HG02798 (cell line): ENCODE results near the gene KRTAP10-7.
"Not testable (repeated sequence)": the region's sequence is repeated elsewhere in the genome, so short reads cannot be mapped to it uniquely, and the experiment has no call there.

Source experiments
- ATAC-seq: cut with Tn5 transposase; IDR thresholded peaks from one replicate; pipeline ENCODE4 v1.9.1; 2021; ENCODE audit warnings: mild to moderate bottlenecking; ENCODE audit not compliant: unreplicated experiment, poor library complexity

Gene KRTAP10-7

GRCh38 chr21:44627831-44628233 lies 27.4 kb downstream of the KRTAP10-7 start:
- not testable (repeated sequence) for ATAC-seq

DNA sequence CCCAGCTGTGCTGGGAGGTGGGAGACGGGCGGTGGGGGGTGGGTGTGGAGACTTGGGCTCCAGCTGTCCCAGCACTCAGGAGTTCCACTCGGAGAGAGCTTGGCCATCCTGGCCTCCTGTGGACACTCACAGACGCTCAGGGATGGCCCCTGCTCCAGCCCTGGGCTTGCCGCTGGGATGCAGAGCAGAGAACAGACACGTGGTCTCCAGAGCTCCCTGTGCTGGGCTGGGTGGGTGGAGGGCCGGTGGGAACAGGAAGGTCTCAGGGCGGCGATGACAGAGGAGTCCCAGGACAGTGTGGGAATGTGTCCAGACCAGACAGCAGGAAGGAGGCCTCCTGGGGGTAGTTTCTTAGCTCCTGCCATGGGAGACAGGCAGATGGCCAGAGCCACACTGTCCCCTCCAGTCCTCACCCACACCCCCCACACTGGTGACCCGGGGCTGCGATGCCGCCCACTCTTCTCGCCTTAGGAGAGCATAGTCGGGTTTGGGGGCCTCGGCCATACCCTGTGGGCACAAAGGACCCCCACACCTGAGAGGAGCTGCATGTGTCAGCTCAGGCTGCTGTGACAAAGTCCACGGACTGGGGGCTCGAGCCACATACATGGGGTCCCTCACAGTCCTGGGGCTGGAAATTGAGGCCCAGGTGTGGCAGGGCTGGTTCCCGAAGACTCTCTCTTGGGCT lies 28.5 kb downstream of the KRTAP10-7 start:
- ATAC-seq = no peak

- ATAC-seq = no peak
Observed at GRCh38 chr21:44630440-44630839, 30.0 kb downstream of the KRTAP10-7 start.

- no peak for ATAC-seq
Observed at GRCh38 chr21:44632067-44632466, 31.7 kb downstream of the KRTAP10-7 start.

- no peak for ATAC-seq
Observed at GRCh38 chr21:44636209-44637017, 36.0 kb downstream of the KRTAP10-7 start.

DNA sequence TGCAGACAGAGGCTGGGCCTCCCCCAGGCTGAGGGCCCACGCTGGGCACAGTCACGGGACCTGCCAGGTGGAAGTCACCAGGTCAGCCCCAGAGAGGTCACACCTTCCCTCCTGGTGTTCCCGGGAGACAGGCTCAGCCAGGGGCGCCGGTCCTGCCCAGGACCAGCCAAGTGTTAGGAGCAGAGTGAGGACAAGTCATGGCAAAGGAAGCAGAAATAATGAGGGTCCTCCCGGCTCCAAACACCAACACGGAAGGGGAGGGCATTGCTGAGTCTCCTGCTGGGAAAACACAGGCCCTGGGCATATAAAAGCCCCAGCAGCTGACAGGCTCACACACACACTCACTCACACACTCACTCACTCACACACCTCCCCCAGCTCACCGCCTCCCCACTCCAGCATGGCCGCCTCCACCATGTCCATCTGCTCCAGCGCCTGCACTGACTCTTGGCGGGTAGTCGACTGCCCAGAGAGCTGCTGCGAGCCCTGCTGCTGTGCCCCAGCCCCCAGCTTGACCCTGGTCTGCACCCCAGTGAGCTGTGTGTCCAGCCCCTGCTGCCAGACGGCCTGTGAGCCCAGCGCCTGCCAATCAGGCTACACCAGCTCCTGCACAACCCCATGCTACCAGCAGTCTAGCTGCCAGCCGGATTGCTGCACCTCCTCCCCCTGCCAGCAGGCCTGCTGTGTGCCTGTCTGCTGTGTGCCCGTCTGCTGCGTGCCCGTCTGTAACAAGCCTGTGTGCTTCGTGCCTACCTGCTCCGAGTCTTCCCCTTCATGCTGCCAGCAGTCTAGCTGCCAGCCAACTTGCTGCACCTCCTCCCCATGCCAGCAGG lies 36.8 kb downstream of the KRTAP10-7 start, which contains the start of gene KRTAP10-10:
Gene KRTAP10-10 (plus strand): TSS at position 339 of the 833 bp plus-strand sequence. CDS start 62 bp downstream, at position 401.
- ATAC-seq = no peak

- ATAC-seq = not testable (repeated sequence)
Observed at GRCh38 chr21:44637851-44638348, 37.5 kb downstream of the KRTAP10-7 start.

GRCh38 chr21:44638506-44639330 lies 38.3 kb downstream of the KRTAP10-7 start:
- not testable (repeated sequence) for ATAC-seq

- no peak for ATAC-seq
Observed at GRCh38 chr21:44639331-44639655, 38.9 kb downstream of the KRTAP10-7 start.

- no peak for ATAC-seq
Observed at GRCh38 chr21:44640761-44641160, 40.4 kb downstream of the KRTAP10-7 start.

GRCh38 chr21:44643741-44644310 lies 43.4 kb downstream of the KRTAP10-7 start:
- ATAC-seq = no peak

GRCh38 chr21:44644878-44645277 lies 44.5 kb downstream of the KRTAP10-7 start:
- ATAC-seq = no peak

- ATAC-seq = not testable (repeated sequence)
Observed at GRCh38 chr21:44646366-44647221, 46.2 kb downstream of the KRTAP10-7 start, which contains the start of gene KRTAP10-11. Gene KRTAP10-11 (plus strand): TSS chr21:44646414. CDS start chr21:44646459, 45 bp downstream.

DNA sequence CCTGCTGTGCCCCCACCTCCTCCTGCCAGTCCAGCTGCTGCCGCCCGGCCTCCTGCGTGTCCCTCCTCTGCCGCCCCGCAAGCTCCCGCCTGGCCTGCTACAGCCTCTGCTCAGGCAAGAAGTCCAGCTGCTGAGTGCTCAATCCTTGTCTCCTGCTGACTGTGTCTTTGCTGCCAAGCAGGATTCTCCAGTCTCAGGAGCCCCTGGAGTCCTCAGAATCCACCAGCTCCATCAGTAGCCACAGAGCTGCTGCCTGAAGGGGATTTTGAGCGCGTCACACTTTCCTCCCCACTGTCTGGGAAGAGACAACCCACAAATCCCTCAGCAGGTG lies 46.8 kb downstream of the KRTAP10-7 start:
- no peak for ATAC-seq

- no peak for ATAC-seq
Observed at GRCh38 chr21:44648557-44649311, 48.3 kb downstream of the KRTAP10-7 start.

DNA sequence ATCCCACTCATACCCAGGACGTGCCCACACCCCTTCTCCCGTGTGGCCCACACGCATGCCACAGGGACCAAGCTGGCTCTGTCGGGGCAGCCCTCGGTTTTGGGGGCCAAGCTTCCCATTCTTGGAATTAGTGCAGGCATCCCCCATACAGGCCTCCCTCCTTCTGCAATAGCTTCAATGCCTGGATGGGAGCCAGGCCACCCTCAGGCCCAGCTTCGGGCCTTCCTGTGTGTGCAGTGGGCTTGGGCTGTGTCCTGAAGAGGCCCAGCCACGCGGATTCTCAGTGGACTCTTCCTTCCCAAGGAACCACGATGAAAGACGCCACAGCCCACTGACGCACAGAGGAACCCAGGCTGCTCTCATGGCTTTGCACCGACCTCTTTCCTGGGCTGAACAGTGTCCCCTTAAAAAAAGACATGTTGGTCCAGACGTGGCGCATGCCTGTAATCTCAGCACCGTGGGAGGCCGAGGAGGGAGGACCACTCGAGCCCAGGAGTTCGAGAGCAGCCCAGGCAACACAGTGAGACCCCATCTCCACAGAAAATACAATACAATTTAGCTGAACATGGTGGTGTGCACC lies 49.2 kb downstream of the KRTAP10-7 start:
- ATAC-seq = no peak

DNA sequence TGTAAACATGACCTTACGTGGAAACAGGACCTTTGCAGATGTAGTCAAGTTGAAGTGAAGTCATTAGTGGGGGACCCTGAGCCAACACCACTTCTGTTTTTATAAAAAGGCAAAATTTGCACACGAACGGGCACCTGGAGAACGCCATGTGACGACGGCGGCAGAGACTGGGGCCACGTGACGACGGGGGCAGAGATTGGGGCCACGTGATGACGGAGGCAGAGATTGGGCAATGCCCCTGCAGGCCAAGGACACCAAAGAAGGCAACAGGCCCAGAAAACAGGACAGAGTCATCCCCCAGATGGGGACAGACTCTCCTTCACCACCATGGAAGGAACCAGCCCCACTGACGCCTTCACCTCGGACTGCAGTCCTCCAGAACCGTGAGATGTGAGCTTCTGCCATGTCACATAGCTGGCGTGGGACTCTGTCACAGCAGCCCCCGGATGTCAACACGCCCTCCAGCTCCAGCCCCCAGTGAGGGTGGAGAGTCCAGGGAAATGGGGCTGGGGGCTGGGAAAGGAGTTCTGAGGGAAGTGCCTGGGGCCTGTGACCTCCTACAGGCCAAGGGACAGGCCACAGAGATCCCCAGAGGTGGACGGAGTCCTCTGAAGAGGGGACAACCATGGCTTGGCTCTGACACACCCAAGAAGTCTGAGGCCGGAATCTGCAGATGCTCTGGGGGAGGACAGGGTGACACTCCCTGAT lies 50.0 kb downstream of the KRTAP10-7 start:
- no peak for ATAC-seq
